Endothelial cell of umbilical vein (primary cell): Measurements from ENCODE around the gene ITPR1. TPM values are rescaled to one million over a fixed set of nuclear protein-coding genes. Genes with fewer than 3 reads are reported as not detected.

Source experiments
- BruUV-seq: library from RNA; stranded (reverse); fragments of 400-500 nt; replicated peaks from 2 replicates; lab custom pipeline; 2021; lab: Mats Ljungman, UMichigan
- CTCF ChIA-PET: fragments of 300-600, 350-600 bp; sonication (Branson Sonifier 250); formaldehyde crosslinking; loops from one replicate; lab custom pipeline; 2021; ENCODE audit warnings: antibody characterized with exemption, inconsistent platforms; lab: Charles Lee
- POLR2A ChIA-PET: fragments of 300-600, 350-600 bp; sonication (Branson Sonifier 250); formaldehyde crosslinking; loops from one replicate; lab custom pipeline; 2021; ENCODE audit warnings: antibody characterized with exemption, inconsistent platforms; lab: Charles Lee
- DNase-seq: peaks from one replicate; pipeline ENCODE4 v3.0.0-alpha.2; 2011; ENCODE audit warnings: low read depth, low spot score
- FAIRE-seq: peaks from 2 replicates; lab custom pipeline; 2011; peaks lifted over from hg19 to GRCh38; lab: Jason Lieb, UNC
- H2AFZ ChIP-seq: 2 replicates; pipeline ENCODE4 v1.6.0; 2012; ENCODE audit warnings: low read depth, low read length, control low read depth, inconsistent platforms
- H3K27ac ChIP-seq: 2 replicates; pipeline ENCODE4 v1.5.1; 2011; ENCODE audit warnings: low read depth, mild to moderate bottlenecking, control low read depth, low read length, moderate library complexity; ENCODE audit not compliant: insufficient read depth
- H3K27me3 ChIP-seq, 2 experiments: 2 replicates each; pipeline versions ENCODE4 v1.6.0 to v1.6.1; 2011; ENCODE audit warnings: low read length in 2 of 2, mixed read lengths in 1 of 2; ENCODE audit not compliant: control insufficient read depth in 2 of 2, insufficient read depth in 2 of 2
- H3K36me3 ChIP-seq, 2 experiments: 2 replicates in 1 of 2; 3 replicates in 1 of 2; pipeline ENCODE4 v1.5.1; 2011; ENCODE audit warnings: low read length in 2 of 2, mild to moderate bottlenecking in 1 of 2, moderate library complexity in 1 of 2; ENCODE audit not compliant: control insufficient read depth in 2 of 2, insufficient read depth in 2 of 2; ENCODE audit errors: extremely low read depth in 1 of 2
- H3K4me1 ChIP-seq: 3 replicates; pipeline ENCODE4 v1.5.1; 2011; ENCODE audit warnings: mild to moderate bottlenecking, low read length; ENCODE audit not compliant: control insufficient read depth, insufficient read depth; ENCODE audit errors: extremely low read depth
- H3K4me2 ChIP-seq: 2 replicates; pipeline ENCODE4 v1.6.1; 2011; ENCODE audit warnings: low read length, control low read depth, mixed read lengths; ENCODE audit not compliant: insufficient read depth
- H3K4me3 ChIP-seq, 3 experiments: fragments of 200-600 bp in 1 of 3; sonication (generic), shearing (Covaris generic) in 1 of 3; replicated peaks in 1 of 3; 2 replicates each; pipeline ENCODE4 v1.5.1; 2011 to 2016; ENCODE audit warnings: control low read depth in 3 of 3, low read length in 3 of 3, mild to moderate bottlenecking in 2 of 3, inconsistent platforms in 1 of 3, low read depth in 1 of 3, moderate library complexity in 1 of 3; ENCODE audit not compliant: insufficient read depth in 1 of 3
- H3K79me2 ChIP-seq: 2 replicates; pipeline ENCODE4 v1.6.0; 2012; ENCODE audit warnings: low read length, inconsistent platforms; ENCODE audit not compliant: control insufficient read depth, insufficient read depth
- H3K9ac ChIP-seq: replicated peaks from 2 replicates; pipeline ENCODE3; 2011; ENCODE audit warnings: low read length, control low read depth; ENCODE audit not compliant: insufficient read depth; ENCODE audit errors: extremely low read depth
- H3K9me1 ChIP-seq: replicated peaks from 3 replicates; pipeline ENCODE4 v1.6.0; 2011; ENCODE audit warnings: mild to moderate bottlenecking, low read length; ENCODE audit not compliant: control insufficient read depth, insufficient read depth; ENCODE audit errors: extremely low read depth
- H3K9me3 ChIP-seq: replicated peaks from 2 replicates; pipeline ENCODE4 v1.5.1; 2012; ENCODE audit warnings: low read length, inconsistent platforms; ENCODE audit not compliant: control insufficient read depth, insufficient read depth
- H4K20me1 ChIP-seq: replicated peaks from 2 replicates; pipeline ENCODE3; 2011; ENCODE audit warnings: mild to moderate bottlenecking, low read length; ENCODE audit not compliant: control insufficient read depth, insufficient read depth; ENCODE audit errors: extremely low read depth
- EZH2 ChIP-seq: IDR thresholded peaks from 2 replicates; pipeline ENCODE4 v1.6.1; 2012; ENCODE audit warnings: borderline replicate concordance, low read depth, mild to moderate bottlenecking, moderate library complexity, low read length, inconsistent platforms; ENCODE audit not compliant: severe bottlenecking
- FOS ChIP-seq: IDR thresholded peaks from 2 replicates; pipeline ENCODE4 v1.6.1; 2011; ENCODE audit warnings: mild to moderate bottlenecking, low read length, moderate library complexity, borderline replicate concordance; ENCODE audit not compliant: insufficient read depth
- GATA2 ChIP-seq: IDR thresholded peaks from 2 replicates; pipeline ENCODE4 v1.7.0; 2011; ENCODE audit warnings: low read depth, mild to moderate bottlenecking, moderate library complexity, mixed read lengths, low read length; ENCODE audit not compliant: insufficient read length, insufficient read depth
- JUN ChIP-seq: IDR thresholded peaks from 2 replicates; pipeline ENCODE4 v1.6.1; 2011; ENCODE audit warnings: borderline replicate concordance, low read depth; ENCODE audit not compliant: insufficient read length, insufficient read depth
- MYC ChIP-seq: IDR thresholded peaks from one replicate; pipeline ENCODE4 v1.6.1; 2011; ENCODE audit warnings: mild to moderate bottlenecking, low read depth, low read length
- POLR2A ChIP-seq: IDR thresholded peaks from 2 replicates; pipeline ENCODE4 v1.6.1; 2012; ENCODE audit warnings: low read depth, mild to moderate bottlenecking, control low read depth, low read length
- POLR2AphosphoS5 ChIP-seq: IDR thresholded peaks from 2 replicates; pipeline ENCODE4 v1.6.1; 2012; ENCODE audit warnings: low read depth, mild to moderate bottlenecking, control low read depth, low read length, moderate library complexity; ENCODE audit not compliant: insufficient read depth
- dilution Hi-C: fragments of 300-500 bp; cut with MboI; formaldehyde crosslinking; loops from one replicate; pipeline ENCODE4 v1.15.0; 2019; ENCODE audit warnings: low sequenced_read_pairs; ENCODE audit not compliant: extremely low pct_ligation_motif_present
- intact Hi-C: fragments of 100-400 bp; cut with micrococcal nuclease; formaldehyde crosslinking; loops from one replicate; pipeline ENCODE4 v1.10.0; 2022
- polyA plus RNA-seq, 4 experiments: library from polyadenylated mRNA; depleted of rRNA in 3 of 4; stranded (reverse) in 3 of 4; unstranded in 1 of 4; fragments of >200 nt; gene quantifications; 2 replicates each; pipeline versions ENCODE4 v1.2.1 to v1.2.3, GENCODE V29; 2011 to 2012; ENCODE audit warnings: missing spikeins in 1 of 4
- total RNA-seq: library from RNA; stranded (reverse); gene quantifications from 2 replicates; pipeline ENCODE4 v1.2.3, GENCODE V29; 2021
- TF ChIP-seq, protein P1 (sequence below): IDR thresholded peaks from 2 replicates; pipeline ENCODE4 v1.6.1; 2011; ENCODE audit not compliant: insufficient read depth, insufficient read length
- TF ChIP-seq, protein P2 (sequence below), 2 donors: IDR thresholded peaks; 1 replicate in 1 of 2; 2 replicates in 1 of 2; pipeline ENCODE4 v1.5.1; 2011; ENCODE audit warnings: low read length in 2 of 2, mild to moderate bottlenecking in 2 of 2, moderate library complexity in 2 of 2, control low read depth in 1 of 2, inconsistent platforms in 1 of 2, low read depth in 1 of 2; ENCODE audit not compliant: insufficient read depth in 1 of 2; ENCODE audit errors: extremely low read depth in 1 of 2

Gene ITPR1
- total and polyA plus RNA-seq, 2 donors (not counting 3 experiments of a cell fraction or from before 2014, with no cell fraction given), result 5.1 to 16.1 TPM

DNA sequence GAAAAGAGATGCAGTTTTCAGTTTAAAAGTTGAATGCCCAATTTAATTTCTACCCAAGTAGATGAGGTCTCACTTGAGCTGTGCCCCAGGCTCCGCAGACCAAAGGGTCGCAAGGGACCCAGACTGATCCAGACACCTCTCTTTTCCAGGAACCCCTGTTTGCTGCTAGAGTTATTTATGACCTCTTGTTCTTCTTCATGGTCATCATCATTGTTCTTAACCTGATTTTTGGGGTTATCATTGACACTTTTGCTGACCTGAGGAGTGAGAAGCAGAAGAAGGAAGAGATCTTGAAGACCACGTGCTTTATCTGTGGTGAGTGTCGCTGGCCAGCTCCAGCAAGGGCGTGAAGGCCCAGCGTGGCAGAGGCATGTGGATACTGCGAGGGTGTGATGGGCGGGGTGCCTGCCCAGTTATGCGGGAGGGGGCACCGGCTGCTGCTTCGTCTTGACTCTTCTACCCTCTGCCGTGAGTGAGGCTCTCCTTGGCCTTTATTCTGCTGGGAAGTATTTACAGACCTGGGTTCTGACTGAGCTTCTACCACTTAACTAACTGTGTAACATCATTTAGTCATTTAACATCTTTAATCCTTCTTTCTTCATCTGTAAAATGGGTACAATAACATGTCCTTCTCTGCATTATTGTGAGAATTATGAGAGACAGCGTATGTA, 321.9 kb downstream of the ITPR1 start:
- BruUV-seq, result TSS peak; percentile 74
- intact Hi-C loops (loop anchor here (1.0 kb wide), 6 partner anchors 12 to 211 kb away; no protein-coding TSS in a partner anchor), dilution Hi-C loops (no loop called here)
- ChIA-PET POLR2A (interaction anchor here (1.0 kb wide), 1 partner anchor 164 kb away, joined by 5 read pairs; the partner anchor contains the start of gene BHLHE40), CTCF (interaction anchor here (0.7 to 2.2 kb wide), 12 partner anchors 11 to 211 kb away, joined by 3 to 13 read pairs (median 4); partner anchors contain the start of gene BHLHE40)
- no peaks in the 10 kb centered on the region for H4K20me1 ChIP-seq
- H3K27ac ChIP-seq, result peak overlapping the region; percentile 74
- peak overlapping the region; percentile 25 for H3K9ac ChIP-seq
- H3K9me3 ChIP-seq, result no peaks in the 10 kb centered on the region
- H3K4me3 ChIP-seq, result no peak overlapping the region
- H2AFZ ChIP-seq, result peak overlapping the region; percentile 18
- no peaks in the 10 kb centered on the region for H3K36me3 ChIP-seq
- H3K4me2 ChIP-seq, result peak overlapping the region; percentile 13
- no peaks in the 10 kb centered on the region for H3K9me1 ChIP-seq
- no peak for FAIRE-seq
- peaks cover 18% of the 10 kb centered on the region for H3K4me1 ChIP-seq
- no peaks in the 10 kb centered on the region for H3K79me2 ChIP-seq
- TF ChIP-seq, protein P1, sequence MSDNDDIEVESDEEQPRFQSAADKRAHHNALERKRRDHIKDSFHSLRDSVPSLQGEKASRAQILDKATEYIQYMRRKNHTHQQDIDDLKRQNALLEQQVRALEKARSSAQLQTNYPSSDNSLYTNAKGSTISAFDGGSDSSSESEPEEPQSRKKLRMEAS, result no peak
- TF ChIP-seq JUN, result no peak
- no peak for TF ChIP-seq POLR2AphosphoS5
- no peak for TF ChIP-seq POLR2A
- TF ChIP-seq, protein P2, sequence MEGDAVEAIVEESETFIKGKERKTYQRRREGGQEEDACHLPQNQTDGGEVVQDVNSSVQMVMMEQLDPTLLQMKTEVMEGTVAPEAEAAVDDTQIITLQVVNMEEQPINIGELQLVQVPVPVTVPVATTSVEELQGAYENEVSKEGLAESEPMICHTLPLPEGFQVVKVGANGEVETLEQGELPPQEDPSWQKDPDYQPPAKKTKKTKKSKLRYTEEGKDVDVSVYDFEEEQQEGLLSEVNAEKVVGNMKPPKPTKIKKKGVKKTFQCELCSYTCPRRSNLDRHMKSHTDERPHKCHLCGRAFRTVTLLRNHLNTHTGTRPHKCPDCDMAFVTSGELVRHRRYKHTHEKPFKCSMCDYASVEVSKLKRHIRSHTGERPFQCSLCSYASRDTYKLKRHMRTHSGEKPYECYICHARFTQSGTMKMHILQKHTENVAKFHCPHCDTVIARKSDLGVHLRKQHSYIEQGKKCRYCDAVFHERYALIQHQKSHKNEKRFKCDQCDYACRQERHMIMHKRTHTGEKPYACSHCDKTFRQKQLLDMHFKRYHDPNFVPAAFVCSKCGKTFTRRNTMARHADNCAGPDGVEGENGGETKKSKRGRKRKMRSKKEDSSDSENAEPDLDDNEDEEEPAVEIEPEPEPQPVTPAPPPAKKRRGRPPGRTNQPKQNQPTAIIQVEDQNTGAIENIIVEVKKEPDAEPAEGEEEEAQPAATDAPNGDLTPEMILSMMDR (IDR thresholded peaks at IDR 0.05; ENCODE audit: extremely low read depth in 1 of 2, insufficient read depth in 1 of 2, low read depth in 1 of 2, low read length in 2 of 2), result no peak
- no peak for TF ChIP-seq GATA2
- no peak for TF ChIP-seq FOS
- TF ChIP-seq MYC, result no peak
- TF ChIP-seq EZH2, result no peak
- no peaks in the 10 kb centered on the region for H3K27me3 ChIP-seq
- no peak for DNase-seq
